SU-DHL-6 (cell line): ENCODE results near the gene CCNDBP1.

Source experiments
- H2AFZ ChIP-seq: fragments of 200-600 bp; sonication (generic); 2 replicates; pipeline ENCODE4 v1.6.1; 2014; ENCODE audit warnings: low read depth, mild to moderate bottlenecking, moderate library complexity, mixed read lengths, antibody characterized with exemption, low read length; ENCODE audit not compliant: severe bottlenecking
- H3F3A ChIP-seq: fragments of 200-600 bp; shearing (Covaris generic); 2 replicates; pipeline ENCODE4 v1.6.0; 2016; ENCODE audit warnings: antibody characterized with exemption, mild to moderate bottlenecking; ENCODE audit not compliant: insufficient read depth
- H3K27ac ChIP-seq: fragments of 200-600 bp; sonication (generic); 2 replicates; pipeline ENCODE4 v1.5.1; 2016; ENCODE audit warnings: low read depth, mild to moderate bottlenecking, low read length, moderate library complexity, mixed read lengths
- H3K27me3 ChIP-seq: fragments of 200-600 bp; sonication (generic), shearing (Covaris generic); 2 replicates; pipeline ENCODE4 v1.6.0; 2014; ENCODE audit warnings: mild to moderate bottlenecking, low read length
- H3K36me3 ChIP-seq: fragments of 200-600 bp; sonication (generic); 2 replicates; pipeline ENCODE4 v1.6.1; 2014; ENCODE audit warnings: mild to moderate bottlenecking, low read length, mixed read lengths
- H3K4me2 ChIP-seq: fragments of 300-600, 200-600 bp; shearing (Covaris generic), sonication (generic); 2 replicates; pipeline ENCODE4 v1.6.0; 2014; ENCODE audit warnings: low read length, low read depth, mild to moderate bottlenecking; ENCODE audit not compliant: poor library complexity, severe bottlenecking
- H3K4me3 ChIP-seq: fragments of 200-600 bp; sonication (generic); 2 replicates; pipeline ENCODE4 v1.5.1; 2014; ENCODE audit warnings: antibody characterized with exemption, low read length, mild to moderate bottlenecking, mixed read lengths; ENCODE audit not compliant: insufficient read depth, poor library complexity, severe bottlenecking
- H3K79me2 ChIP-seq: fragments of 200-600 bp; sonication (generic); 2 replicates; pipeline ENCODE4 v1.6.1; 2014; ENCODE audit warnings: mild to moderate bottlenecking, low read length, moderate library complexity; ENCODE audit not compliant: insufficient read depth
- H3K9ac ChIP-seq: fragments of 200-600 bp; sonication (generic); 2 replicates; pipeline ENCODE4 v1.7.0; 2014; ENCODE audit warnings: mild to moderate bottlenecking, low read length
- H3K9me2 ChIP-seq: fragments of 200-600 bp; sonication (generic); replicated peaks from 2 replicates; pipeline ENCODE4 v1.6.1; 2014; ENCODE audit warnings: low read length; ENCODE audit not compliant: insufficient read depth
- H3K9me3 ChIP-seq: fragments of 200-600 bp; sonication (generic); 2 replicates; pipeline ENCODE4 v1.6.1; 2014; ENCODE audit warnings: low read length, mixed read lengths; ENCODE audit not compliant: insufficient read depth
- H4K20me1 ChIP-seq: fragments of 200-600 bp; sonication (generic); 2 replicates; pipeline ENCODE4 v1.6.1; 2014; ENCODE audit warnings: low read depth, mild to moderate bottlenecking, antibody characterized with exemption, low read length, moderate library complexity, mixed read lengths
- CTCF ChIP-seq: fragments of 200-600 bp; sonication (generic); IDR thresholded peaks from one replicate; pipeline ENCODE4 v1.5.1; 2017; ENCODE audit warnings: antibody characterized with exemption, mild to moderate bottlenecking, low read length, moderate library complexity; ENCODE audit not compliant: insufficient read depth, poor library complexity, severe bottlenecking
- EZH2phosphoT487 ChIP-seq: fragments of 200-600 bp; sonication (generic), shearing (Covaris generic); conservative IDR thresholded peaks from 2 replicates; pipeline ENCODE4 v1.6.1; 2018; ENCODE audit warnings: mild to moderate bottlenecking, antibody characterized with exemption, low read length, moderate library complexity, mixed read lengths

CCNDBP1 gene

GRCh38 chr15:43146184-43146583 is 39.0 kb upstream of the CCNDBP1 start:
- Histone ChIP-seq H3K27ac (no peak overlapping the region), H4K20me1 (no peaks in the 10 kb centered on the region), H3K79me2 (no peaks in the 10 kb centered on the region), H3K9ac (no peak overlapping the region), H3K9me3 (no peaks in the 10 kb centered on the region), H3K36me3 (peaks cover 22% of the 10 kb centered on the region; the same call in 1 of the 2 replicates), H3K27me3 (no peaks in the 10 kb centered on the region), H3K4me2 (no peak overlapping the region), H3K9me2 (no peaks in the 10 kb centered on the region), H3F3A (peaks cover 4% of the 10 kb centered on the region; the same call in 1 of the 2 replicates), H3K4me3 (no peak overlapping the region), H2AFZ (no peak overlapping the region)
- TF ChIP-seq EZH2phosphoT487 (no peak), CTCF (no peak)

DNA sequence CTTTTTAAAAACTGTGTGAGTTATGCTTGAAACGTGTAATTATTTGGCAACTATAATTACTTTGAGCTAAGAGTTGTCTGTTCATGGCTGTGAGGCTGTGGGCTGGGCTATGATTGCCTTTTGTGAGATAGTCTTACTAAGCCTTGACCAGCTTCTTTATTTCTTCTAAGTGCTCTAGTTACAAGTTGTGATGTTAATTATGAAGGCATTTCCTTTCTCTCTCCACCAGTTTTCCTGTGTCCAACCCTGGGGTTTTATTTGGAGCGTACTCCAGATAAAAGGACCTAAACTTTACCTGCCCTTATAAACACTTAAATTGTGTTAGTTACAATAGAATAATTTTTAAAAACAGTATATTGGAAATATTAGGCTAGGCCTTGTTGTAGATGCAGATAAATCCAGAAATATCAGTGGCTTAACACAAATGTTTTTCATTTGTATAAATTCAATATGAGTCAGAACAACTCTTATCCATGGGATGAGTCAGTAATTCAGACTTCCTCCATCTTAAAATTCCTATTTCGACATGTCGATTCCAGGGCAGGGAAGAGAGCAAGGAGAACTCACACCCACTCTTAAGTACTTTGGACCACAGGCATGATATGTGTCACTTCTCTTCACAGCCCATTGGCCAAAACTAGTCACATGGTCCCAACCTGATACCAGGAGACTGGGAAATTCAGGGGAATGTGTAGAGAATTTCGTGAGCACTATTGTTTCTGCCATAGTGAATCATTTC is 34.8 kb upstream of the CCNDBP1 start:
- H3K4me3 ChIP-seq: no peak overlapping the region
- H3K27me3 ChIP-seq: no peaks in the 10 kb centered on the region
- no peaks in the 10 kb centered on the region for H3K79me2 ChIP-seq
- H3K36me3 ChIP-seq: peaks cover 48% of the 10 kb centered on the region; the same call in 1 of the 2 replicates
- no peaks in the 10 kb centered on the region for H4K20me1 ChIP-seq
- peaks cover 4% of the 10 kb centered on the region; the same call in 1 of the 2 replicates for H3F3A ChIP-seq
- H3K9me3 ChIP-seq: no peaks in the 10 kb centered on the region
- TF ChIP-seq EZH2phosphoT487: no peak
- no peak for TF ChIP-seq CTCF
- H3K9me2 ChIP-seq: no peaks in the 10 kb centered on the region
- H3K27ac ChIP-seq: no peak overlapping the region
- H3K4me2 ChIP-seq: no peak overlapping the region
- H2AFZ ChIP-seq: no peak overlapping the region
- H3K9ac ChIP-seq: no peak overlapping the region

GRCh38 chr15:43151688-43152087 is 33.5 kb upstream of the CCNDBP1 start:
- peaks cover 4% of the 10 kb centered on the region; the same call in 1 of the 2 replicates for H3F3A ChIP-seq
- H3K27ac ChIP-seq: no peak overlapping the region
- no peak overlapping the region for H3K4me2 ChIP-seq
- H3K9ac ChIP-seq: no peak overlapping the region
- TF ChIP-seq EZH2phosphoT487 (no peak), CTCF (no peak)
- H3K27me3 ChIP-seq: no peaks in the 10 kb centered on the region
- no peak overlapping the region for H3K4me3 ChIP-seq
- H3K36me3 ChIP-seq: peaks cover 52% of the 10 kb centered on the region; the same call in 1 of the 2 replicates
- H4K20me1 ChIP-seq: no peaks in the 10 kb centered on the region
- no peaks in the 10 kb centered on the region for H3K9me2 ChIP-seq
- no peak overlapping the region for H2AFZ ChIP-seq
- no peaks in the 10 kb centered on the region for H3K9me3 ChIP-seq
- H3K79me2 ChIP-seq: no peaks in the 10 kb centered on the region
